Tibial nerve (tissue), 3 donors: ENCODE data around the gene UTS2R.

Source experiments
- POLR2A ChIP-seq, 2 donors: fragments of 450-650 bp; IDR thresholded peaks; one replicate each; pipeline ENCODE4 v1.6.1; 2017; ENCODE audit warnings: antibody characterized with exemption in 2 of 2, mild to moderate bottlenecking in 2 of 2, moderate library complexity in 2 of 2
- TF ChIP-seq, protein P1 (sequence below), 5 experiments: fragments of 200-600 bp in 3 of 5; fragments of 450-650 bp in 2 of 5; sonication (generic) in 3 of 5; IDR thresholded peaks; one replicate each; pipeline ENCODE4 v1.5.1; 2016 to 2019; ENCODE audit warnings: antibody characterized with exemption in 5 of 5, mild to moderate bottlenecking in 3 of 5, moderate library complexity in 2 of 5

- no peak for TF ChIP-seq POLR2A (IDR thresholded peaks at IDR 0.05)
- TF ChIP-seq, protein P1, sequence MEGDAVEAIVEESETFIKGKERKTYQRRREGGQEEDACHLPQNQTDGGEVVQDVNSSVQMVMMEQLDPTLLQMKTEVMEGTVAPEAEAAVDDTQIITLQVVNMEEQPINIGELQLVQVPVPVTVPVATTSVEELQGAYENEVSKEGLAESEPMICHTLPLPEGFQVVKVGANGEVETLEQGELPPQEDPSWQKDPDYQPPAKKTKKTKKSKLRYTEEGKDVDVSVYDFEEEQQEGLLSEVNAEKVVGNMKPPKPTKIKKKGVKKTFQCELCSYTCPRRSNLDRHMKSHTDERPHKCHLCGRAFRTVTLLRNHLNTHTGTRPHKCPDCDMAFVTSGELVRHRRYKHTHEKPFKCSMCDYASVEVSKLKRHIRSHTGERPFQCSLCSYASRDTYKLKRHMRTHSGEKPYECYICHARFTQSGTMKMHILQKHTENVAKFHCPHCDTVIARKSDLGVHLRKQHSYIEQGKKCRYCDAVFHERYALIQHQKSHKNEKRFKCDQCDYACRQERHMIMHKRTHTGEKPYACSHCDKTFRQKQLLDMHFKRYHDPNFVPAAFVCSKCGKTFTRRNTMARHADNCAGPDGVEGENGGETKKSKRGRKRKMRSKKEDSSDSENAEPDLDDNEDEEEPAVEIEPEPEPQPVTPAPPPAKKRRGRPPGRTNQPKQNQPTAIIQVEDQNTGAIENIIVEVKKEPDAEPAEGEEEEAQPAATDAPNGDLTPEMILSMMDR (IDR thresholded peaks at IDR 0.05), result no peak
Observed at GRCh38 chr17:82370471-82371332, 863 bp upstream of the UTS2R start.
